ENCODE data around the gene URGCP.
A peak's percentile ranks its signal among the peaks of the same experiment; 100 is the strongest.

GRCh38 chr7:43926798-43927123 is 20.4 kb upstream of the URGCP start:
- TF ChIP-seq, protein P1, sequence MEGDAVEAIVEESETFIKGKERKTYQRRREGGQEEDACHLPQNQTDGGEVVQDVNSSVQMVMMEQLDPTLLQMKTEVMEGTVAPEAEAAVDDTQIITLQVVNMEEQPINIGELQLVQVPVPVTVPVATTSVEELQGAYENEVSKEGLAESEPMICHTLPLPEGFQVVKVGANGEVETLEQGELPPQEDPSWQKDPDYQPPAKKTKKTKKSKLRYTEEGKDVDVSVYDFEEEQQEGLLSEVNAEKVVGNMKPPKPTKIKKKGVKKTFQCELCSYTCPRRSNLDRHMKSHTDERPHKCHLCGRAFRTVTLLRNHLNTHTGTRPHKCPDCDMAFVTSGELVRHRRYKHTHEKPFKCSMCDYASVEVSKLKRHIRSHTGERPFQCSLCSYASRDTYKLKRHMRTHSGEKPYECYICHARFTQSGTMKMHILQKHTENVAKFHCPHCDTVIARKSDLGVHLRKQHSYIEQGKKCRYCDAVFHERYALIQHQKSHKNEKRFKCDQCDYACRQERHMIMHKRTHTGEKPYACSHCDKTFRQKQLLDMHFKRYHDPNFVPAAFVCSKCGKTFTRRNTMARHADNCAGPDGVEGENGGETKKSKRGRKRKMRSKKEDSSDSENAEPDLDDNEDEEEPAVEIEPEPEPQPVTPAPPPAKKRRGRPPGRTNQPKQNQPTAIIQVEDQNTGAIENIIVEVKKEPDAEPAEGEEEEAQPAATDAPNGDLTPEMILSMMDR (conservative IDR thresholded peaks at IDR 0.05; ENCODE audit: low read depth, low read length): 0 out of 2 replicates have a peak, but pooled peaks have one; percentile 26
- TF ChIP-seq EZH2 (IDR thresholded peaks at IDR 0.05; ENCODE audit: low read length, unreplicated experiment): no peak
